Thyroid gland (tissue), 4 donors: Measurements from ENCODE around the gene NT5C2. TPM values are rescaled to one million over a fixed set of nuclear protein-coding genes. Genes with fewer than 3 reads are reported as not detected.

ENCODE experiments used
- DNase-seq, 2 donors: peaks; one replicate each; pipeline ENCODE4 v3.0.0-alpha.2; 2019
- H3K27ac ChIP-seq, 3 donors: fragments of 200-600 bp; sonication (generic); 1 replicate in 2 of 3; 2 replicates in 1 of 3; pipeline ENCODE4 v1.5.1; 2016 to 2019; ENCODE audit warnings: mild to moderate bottlenecking in 1 of 3, moderate library complexity in 1 of 3
- H3K27me3 ChIP-seq: fragments of 200-600 bp; sonication (generic); one replicate; pipeline ENCODE4 v1.5.1; 2019
- H3K36me3 ChIP-seq, 2 donors: fragments of 200-600 bp; sonication (generic); one replicate each; pipeline ENCODE4 v1.5.1; 2016 to 2019
- H3K4me1 ChIP-seq, 2 donors: fragments of 200-600 bp; sonication (generic); one replicate each; pipeline ENCODE4 v1.5.1; 2017 to 2019
- H3K4me3 ChIP-seq, 3 donors: fragments of 200-600 bp; sonication (generic); replicated peaks in 1 of 3; 1 replicate in 2 of 3; 2 replicates in 1 of 3; pipeline ENCODE4 v1.5.1; 2016; ENCODE audit warnings: mild to moderate bottlenecking in 1 of 3
- H3K9me3 ChIP-seq: fragments of 200-600 bp; sonication (generic); one replicate; pipeline ENCODE4 v1.5.1; 2017
- CTCF ChIP-seq, 6 experiments: fragments of 200-600 bp in 3 of 6; fragments of 450-650 bp in 3 of 6; sonication (generic) in 3 of 6; IDR thresholded peaks; one replicate each; pipeline ENCODE4 v1.5.1; 2016 to 2019; ENCODE audit warnings: antibody characterized with exemption in 6 of 6, mild to moderate bottlenecking in 2 of 6, inconsistent platforms in 1 of 6, moderate library complexity in 1 of 6
- POLR2A ChIP-seq, 2 donors: fragments of 450-650 bp; IDR thresholded peaks; one replicate each; pipeline ENCODE4 v1.6.1; 2017; ENCODE audit warnings: antibody characterized with exemption in 2 of 2, mild to moderate bottlenecking in 2 of 2, moderate library complexity in 1 of 2
- WGBS, 2 donors: methylation state at CpG; one replicate each; pipeline ENCODE4 v1.1.5; 2017; 5-methylcytosine and 5-hydroxymethylcytosine counted together
- intact Hi-C: fragments of 100-400 bp; cut with DNase I; formaldehyde crosslinking; loops from one replicate; pipeline ENCODE4 v1.15.1; 2023
- total RNA-seq, 4 donors: library from RNA; depleted of rRNA; stranded (reverse); fragments of >200 nt; gene quantifications; one replicate each; pipeline ENCODE4 v1.2.3, GENCODE V29; 2016

Gene NT5C2
- total RNA-seq, 4 donors from 2014 or later, result 194 to 238 (median 214) TPM

- H3K4me1 ChIP-seq, result peaks cover 63 to 84% of the 10 kb centered on the region in 2 donors
- TF ChIP-seq CTCF (IDR thresholded peaks at IDR 0.05) (no peak), POLR2A (IDR thresholded peaks at IDR 0.05) (no peak)
- WGBS, 2 donors, result 85 to 98% methylated on average over 2 of the region's 2 CpGs
Observed at GRCh38 chr10:103117247-103117646, 75.8 kb downstream of the NT5C2 start.

GRCh38 chr10:103114876-103115275 is 78.2 kb downstream of the NT5C2 start:
- Histone ChIP-seq H3K27me3 (no peaks in the 10 kb centered on the region), H3K4me3 (no peak overlapping the region), H3K4me1 (peaks cover 65 to 84% of the 10 kb centered on the region in 2 donors), H3K36me3 (no peaks in the 10 kb centered on the region), H3K9me3 (no peaks in the 10 kb centered on the region), H3K27ac (peak overlapping the region in 1 of 3 donors; percentile 25)
- DNase-seq, result no peak
- TF ChIP-seq POLR2A (IDR thresholded peaks at IDR 0.05), result no peak
- intact Hi-C loops, result no loop called here
- WGBS, 2 donors, result 97 to 99% methylated on average over 6 of the region's 6 CpGs

More at GRCh38 chr10:103117247-103117646, 75.8 kb downstream of the NT5C2 start:
- Histone ChIP-seq H3K27ac (peak overlapping the region in 1 of 3 donors; percentile 24), H3K27me3 (no peaks in the 10 kb centered on the region), H3K4me3 (no peak overlapping the region), H3K9me3 (no peaks in the 10 kb centered on the region), H3K36me3 (no peaks in the 10 kb centered on the region)
- no peak for DNase-seq
- intact Hi-C loops, result no loop called here

GRCh38 chr10:103111918-103112877 is 80.9 kb downstream of the NT5C2 start:
- H3K36me3 ChIP-seq, result no peaks in the 10 kb centered on the region
- peak overlapping the region; percentile 69 to 89 (median 82) for H3K27ac ChIP-seq
- H3K27me3 ChIP-seq, result no peaks in the 10 kb centered on the region
- no peaks in the 10 kb centered on the region for H3K9me3 ChIP-seq
- TF ChIP-seq CTCF (IDR thresholded peaks at IDR 0.05), result no peak
- no peak for TF ChIP-seq POLR2A (IDR thresholded peaks at IDR 0.05)
- WGBS, 2 donors, result 76 to 80% methylated on average over 4 of the region's 4 CpGs
- peaks cover 51 to 74% of the 10 kb centered on the region in 2 donors for H3K4me1 ChIP-seq
- no peak for DNase-seq
- H3K4me3 ChIP-seq, result no peak overlapping the region
- intact Hi-C loops, result no loop called here

GRCh38 chr10:103111031-103111917 is 81.8 kb downstream of the NT5C2 start:
- 8 to 21% methylated on average over 2 of the region's 2 CpGs for WGBS, 2 donors
- TF ChIP-seq POLR2A (IDR thresholded peaks at IDR 0.05) (peak in 1 of 2 donors; percentile 26), CTCF (IDR thresholded peaks at IDR 0.05) (peak in 3 of 6 experiments; percentile 19 to 27 (median 23))
- Histone ChIP-seq H3K27ac (peak overlapping the region; percentile 69 to 89 (median 82)), H3K36me3 (no peaks in the 10 kb centered on the region), H3K4me1 (peaks cover 42 to 69% of the 10 kb centered on the region in 2 donors), H3K4me3 (no peak overlapping the region), H3K9me3 (no peaks in the 10 kb centered on the region), H3K27me3 (no peaks in the 10 kb centered on the region)
- intact Hi-C loops, result no loop called here
- DNase-seq, result no peak

GRCh38 chr10:103110407-103110806 is 82.7 kb downstream of the NT5C2 start:
- Histone ChIP-seq H3K27ac (peak overlapping the region; percentile 69 to 89 (median 82)), H3K27me3 (no peaks in the 10 kb centered on the region), H3K36me3 (no peaks in the 10 kb centered on the region), H3K9me3 (no peaks in the 10 kb centered on the region), H3K4me3 (no peak overlapping the region), H3K4me1 (peaks cover 39 to 60% of the 10 kb centered on the region in 2 donors)
- TF ChIP-seq CTCF (IDR thresholded peaks at IDR 0.05), result no peak
- no peak for TF ChIP-seq POLR2A (IDR thresholded peaks at IDR 0.05)
- intact Hi-C loops, result no loop called here
- no peak for DNase-seq
